ENCODE measurements around the gene EBLN2.
A peak's percentile ranks its signal among the peaks of the same experiment; 100 is the strongest.

EBLN2 gene

DNA sequence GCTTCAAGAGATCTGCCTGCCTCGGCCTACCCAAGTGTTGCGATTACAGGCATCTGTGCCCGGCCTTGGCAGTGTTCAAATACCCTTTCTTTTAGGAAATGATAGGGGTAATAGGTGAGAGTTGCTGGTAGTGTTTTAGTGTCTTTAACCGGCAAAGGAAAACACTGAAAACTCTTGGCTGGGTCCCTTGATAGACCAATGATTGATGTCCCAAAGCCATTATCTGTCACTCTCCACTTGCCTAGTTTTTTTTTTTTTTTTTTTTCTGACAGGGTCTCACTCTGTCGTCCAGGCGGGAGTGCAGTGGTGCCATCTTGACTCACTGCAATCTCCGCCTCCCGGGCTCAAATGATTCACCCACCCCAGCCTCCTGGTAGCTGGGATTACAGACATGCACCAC is 19.7 kb downstream of the EBLN2 start:
- CTCF ChIA-PET, result no interaction called here
- POLR2A ChIA-PET (ENCODE audit: low non-redundant PET), result no interaction called here
- DNase-seq (ENCODE audit: low spot score), result no peak
- TF ChIP-seq, protein P1, sequence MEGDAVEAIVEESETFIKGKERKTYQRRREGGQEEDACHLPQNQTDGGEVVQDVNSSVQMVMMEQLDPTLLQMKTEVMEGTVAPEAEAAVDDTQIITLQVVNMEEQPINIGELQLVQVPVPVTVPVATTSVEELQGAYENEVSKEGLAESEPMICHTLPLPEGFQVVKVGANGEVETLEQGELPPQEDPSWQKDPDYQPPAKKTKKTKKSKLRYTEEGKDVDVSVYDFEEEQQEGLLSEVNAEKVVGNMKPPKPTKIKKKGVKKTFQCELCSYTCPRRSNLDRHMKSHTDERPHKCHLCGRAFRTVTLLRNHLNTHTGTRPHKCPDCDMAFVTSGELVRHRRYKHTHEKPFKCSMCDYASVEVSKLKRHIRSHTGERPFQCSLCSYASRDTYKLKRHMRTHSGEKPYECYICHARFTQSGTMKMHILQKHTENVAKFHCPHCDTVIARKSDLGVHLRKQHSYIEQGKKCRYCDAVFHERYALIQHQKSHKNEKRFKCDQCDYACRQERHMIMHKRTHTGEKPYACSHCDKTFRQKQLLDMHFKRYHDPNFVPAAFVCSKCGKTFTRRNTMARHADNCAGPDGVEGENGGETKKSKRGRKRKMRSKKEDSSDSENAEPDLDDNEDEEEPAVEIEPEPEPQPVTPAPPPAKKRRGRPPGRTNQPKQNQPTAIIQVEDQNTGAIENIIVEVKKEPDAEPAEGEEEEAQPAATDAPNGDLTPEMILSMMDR (conservative IDR thresholded peaks at IDR 0.05; ENCODE audit: low read depth), result no peak
- no peak overlapping the region for H3K27ac ChIP-seq

- CTCF ChIA-PET, result interaction anchor here (0.7 kb wide), 1 partner anchor 478 kb away, joined by 3 read pairs; no protein-coding TSS in a partner anchor
Observed at GRCh38 chr3:73084170-73084569, 22.7 kb downstream of the EBLN2 start.

DNA sequence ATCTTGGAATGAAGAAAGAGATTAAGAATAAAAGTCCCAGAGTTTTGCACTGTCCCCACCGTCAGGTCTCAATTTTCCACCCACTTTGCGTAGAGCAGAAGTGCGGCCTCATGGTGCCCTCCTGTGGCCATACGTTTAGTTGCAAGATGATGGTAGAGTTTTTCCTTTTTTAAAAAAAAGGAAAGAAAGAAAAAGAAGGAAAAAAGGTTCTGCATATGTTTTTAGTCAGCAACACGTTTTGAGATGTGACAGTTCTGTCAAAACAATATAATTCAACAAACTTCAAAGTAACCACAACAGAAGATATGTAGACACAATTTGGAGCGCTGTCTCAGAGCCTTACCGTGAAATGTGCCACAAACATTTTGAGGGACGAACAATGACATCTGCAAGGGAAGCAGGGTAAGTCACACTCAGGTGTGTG is 24.6 kb downstream of the EBLN2 start:
- peak; percentile 26 for DNase-seq (ENCODE audit: low spot score)
- TF ChIP-seq, protein P1 (conservative IDR thresholded peaks at IDR 0.05; ENCODE audit: low read depth), result peak; percentile 79
- CTCF ChIA-PET, result interaction anchor here (0.7 kb wide), 1 partner anchor 404 kb away, joined by 3 read pairs; no protein-coding TSS in a partner anchor

More at GRCh38 chr3:73084170-73084569, 22.7 kb downstream of the EBLN2 start:
- H3K27ac ChIP-seq, result no peak overlapping the region
- no peak for DNase-seq (ENCODE audit: low spot score)
- POLR2A ChIA-PET (ENCODE audit: low non-redundant PET), result no interaction called here
- TF ChIP-seq, protein P1 (conservative IDR thresholded peaks at IDR 0.05; ENCODE audit: low read depth), result no peak

GRCh38 chr3:73094129-73094528 is 32.7 kb downstream of the EBLN2 start:
- ChIA-PET CTCF (no interaction called here), POLR2A (ENCODE audit: low non-redundant PET) (no interaction called here)
- TF ChIP-seq, protein P1 (conservative IDR thresholded peaks at IDR 0.05; ENCODE audit: low read depth), result no peak

More for the DNA sequence above, 24.6 kb downstream of the EBLN2 start:
- no peak overlapping the region for H3K27ac ChIP-seq
- POLR2A ChIA-PET (ENCODE audit: low non-redundant PET), result interaction anchor here (0.6 kb wide), 1 partner anchor 128 kb away, joined by 4 read pairs; no protein-coding TSS in a partner anchor

DNA sequence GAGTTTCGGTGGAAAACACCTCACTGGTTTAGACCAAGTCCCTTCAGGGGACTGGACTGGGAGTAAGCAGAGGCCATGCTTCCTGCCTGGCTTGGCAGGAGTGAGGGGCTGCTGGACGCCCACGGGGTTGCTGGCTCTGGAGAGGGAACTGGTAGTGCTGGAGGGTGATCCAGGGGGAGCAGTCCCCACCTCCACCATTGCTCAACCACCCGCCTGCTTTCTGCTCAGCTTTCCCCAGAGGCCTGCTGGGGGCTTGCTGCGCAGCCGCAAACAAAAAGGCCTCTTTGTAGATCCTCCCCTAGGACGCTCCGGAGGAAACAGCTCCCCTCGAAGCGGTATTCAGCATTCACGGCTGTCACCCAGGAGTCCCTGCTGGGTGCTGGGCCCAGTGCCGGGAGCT is 33.5 kb downstream of the EBLN2 start:
- CTCF ChIA-PET, result no interaction called here
- TF ChIP-seq, protein P1 (conservative IDR thresholded peaks at IDR 0.05; ENCODE audit: low read depth), result no peak
- DNase-seq (ENCODE audit: low spot score), result no peak
- POLR2A ChIA-PET (ENCODE audit: low non-redundant PET), result no interaction called here
- H3K27ac ChIP-seq, result no peak overlapping the region

More at GRCh38 chr3:73094129-73094528, 32.7 kb downstream of the EBLN2 start:
- peak; percentile 5 for DNase-seq (ENCODE audit: low spot score)
- H3K27ac ChIP-seq, result no peak overlapping the region

- no peak for DNase-seq (ENCODE audit: low spot score)
- ChIA-PET POLR2A (ENCODE audit: low non-redundant PET) (no interaction called here), CTCF (interaction anchor here (0.6 kb wide), 1 partner anchor 100 kb away, joined by 3 read pairs; no protein-coding TSS in a partner anchor)
- TF ChIP-seq, protein P1 (conservative IDR thresholded peaks at IDR 0.05; ENCODE audit: low read depth), result no peak
- no peak overlapping the region for H3K27ac ChIP-seq
Observed at GRCh38 chr3:73096169-73096568, 34.7 kb downstream of the EBLN2 start.

All from RWPE1 (cell line).